WTC11 (cell line): ENCODE measurements around the gene ST6GALNAC2.

Experiments
- ATF3 ChIP-seq: sonication (generic); formaldehyde crosslinking; conservative IDR thresholded peaks from 2 replicates; pipeline ENCODE4 v1.8.1; 2022; ENCODE audit warnings: mild to moderate bottlenecking, missing genetic modification reagents
- CTCF ChIP-seq: fragments of 200-600 bp; IDR thresholded peaks from 2 replicates; pipeline ENCODE4 v1.8.0; 2022; ENCODE audit warnings: antibody characterized with exemption
- E2F1 ChIP-seq: sonication (generic); formaldehyde crosslinking; IDR thresholded peaks from 2 replicates; pipeline ENCODE4 v1.8.0; 2022; ENCODE audit warnings: mild to moderate bottlenecking, missing genetic modification reagents
- GABPB1 ChIP-seq: sonication (generic); formaldehyde crosslinking; IDR thresholded peaks from 2 replicates; pipeline ENCODE4 v1.8.1; 2023; ENCODE audit warnings: mild to moderate bottlenecking, missing genetic modification reagents
- JAZF1 ChIP-seq: fragments of 250-450 bp; sonication (Bioruptor Pico); IDR thresholded peaks from 2 replicates; pipeline ENCODE4 v1.9.0; 2021; ENCODE audit warnings: moderate library complexity, mild to moderate bottlenecking, inconsistent platforms
- KAT7 ChIP-seq: sonication (generic); formaldehyde crosslinking; IDR thresholded peaks from 2 replicates; pipeline ENCODE4 v1.8.1; 2023; ENCODE audit warnings: missing genetic modification reagents, mild to moderate bottlenecking, borderline replicate concordance
- MLX ChIP-seq: sonication (generic); formaldehyde crosslinking; IDR thresholded peaks from 2 replicates; pipeline ENCODE4 v1.8.1; 2023; ENCODE audit warnings: mild to moderate bottlenecking, missing genetic modification reagents, moderate library complexity
- NFYB ChIP-seq: sonication (generic); formaldehyde crosslinking; conservative IDR thresholded peaks from 2 replicates; pipeline ENCODE4 v1.8.0; 2022; ENCODE audit warnings: low read depth, missing genetic modification reagents
- NR1H2 ChIP-seq: sonication (generic); formaldehyde crosslinking; IDR thresholded peaks from 2 replicates; pipeline ENCODE4 v1.9.0; 2021; ENCODE audit warnings: mild to moderate bottlenecking, moderate library complexity, missing genetic modification reagents
- OVOL2 ChIP-seq: fragments of 250-450 bp; sonication (Bioruptor Pico); IDR thresholded peaks from 2 replicates; pipeline ENCODE4 v1.9.0; 2021; ENCODE audit warnings: mild to moderate bottlenecking, borderline replicate concordance
- USF2 ChIP-seq: sonication (generic); formaldehyde crosslinking; IDR thresholded peaks from 2 replicates; pipeline ENCODE4 v1.8.1; 2023; ENCODE audit warnings: mild to moderate bottlenecking, missing genetic modification reagents, moderate library complexity
- ZNF232 ChIP-seq: sonication (generic); formaldehyde crosslinking; IDR thresholded peaks from 2 replicates; pipeline ENCODE4 v1.8.0; 2022; ENCODE audit warnings: mild to moderate bottlenecking, missing genetic modification reagents
- ZNF532 ChIP-seq: fragments of 250-450 bp; sonication (Bioruptor Pico); IDR thresholded peaks from 2 replicates; pipeline ENCODE4 v1.9.0; 2021; ENCODE audit warnings: mild to moderate bottlenecking, borderline replicate concordance

- no peak for TF ChIP-seq CTCF
- TF ChIP-seq ZNF532 (CRISPR knock-in tag) = no peak
- TF ChIP-seq GABPB1 (CRISPR knock-in tag) = no peak
- TF ChIP-seq E2F1 (CRISPR knock-in tag) = no peak
- no peak for TF ChIP-seq OVOL2 (CRISPR knock-in tag)
- no peak for TF ChIP-seq ATF3
- no peak for TF ChIP-seq USF2 (CRISPR knock-in tag)
- no peak for TF ChIP-seq NR1H2 (CRISPR knock-in tag)
- no peak for TF ChIP-seq JAZF1
- TF ChIP-seq NFYB (CRISPR knock-in tag) = no peak
- TF ChIP-seq KAT7 (CRISPR knock-in tag) = no peak
- TF ChIP-seq ZNF232 (CRISPR knock-in tag) = no peak
- TF ChIP-seq MLX (CRISPR knock-in tag) = no peak
Observed at GRCh38 chr17:76633628-76634328, 48.1 kb upstream of the ST6GALNAC2 start.
